Natural killer cell treated with Interleukin-12 subunit alpha and Interleukin-12 subunit beta and Interleukin-15 and Interleukin-18, amount 100 ng/mL, for 72 hours (primary cell): Measurements from ENCODE around the gene LDLRAD4. TPM values are rescaled to one million over a fixed set of nuclear protein-coding genes. Genes with fewer than 3 reads are reported as not detected.
"Not testable (repeated sequence)": the region's sequence is repeated elsewhere in the genome, so short reads cannot be mapped to it uniquely, and the experiment has no call there.

Experiments
- ATAC-seq, 2 donors: fragments of 150-1000 bp; cut with Tn5 transposase in 1 of 2; sonication (Bioruptor Pico), chemical (Tn5 transposase) in 1 of 2; 2 replicates each; pipeline ENCODE4 v1.10.0; 2021
- DNase-seq: peaks from one replicate; pipeline ENCODE4 v3.0.0; 2022; ENCODE audit warnings: low spot score
- H3K27ac Mint-ChIP-seq, 2 donors: 1 replicate in 1 of 2; 2 replicates in 1 of 2; pipeline ENCODE4 v1.8.0; 2022; ENCODE audit warnings: mixed read lengths in 2 of 2, mild to moderate bottlenecking in 1 of 2, moderate library complexity in 1 of 2
- H3K27me3 Mint-ChIP-seq, 2 donors: 1 replicate in 1 of 2; 2 replicates in 1 of 2; pipeline ENCODE4 v1.8.0; 2022; ENCODE audit warnings: mixed read lengths in 2 of 2
- H3K36me3 Mint-ChIP-seq: one replicate; pipeline ENCODE4 v1.8.0; 2022; ENCODE audit warnings: mixed read lengths
- H3K4me1 Mint-ChIP-seq, 2 donors: 1 replicate in 1 of 2; 2 replicates in 1 of 2; pipeline ENCODE4 v1.8.0; 2022; ENCODE audit warnings: low read depth in 2 of 2, mixed read lengths in 2 of 2, mild to moderate bottlenecking in 1 of 2
- H3K4me3 Mint-ChIP-seq: one replicate; pipeline ENCODE4 v1.8.0; 2022; ENCODE audit warnings: mixed read lengths
- H3K9me3 Mint-ChIP-seq: 2 replicates; pipeline ENCODE4 v1.8.0; 2022; ENCODE audit warnings: mixed read lengths
- total RNA-seq, 2 donors: library from RNA; stranded (reverse); gene quantifications; one replicate each; pipeline ENCODE4 v1.2.3, GENCODE V29; 2022

The LDLRAD4 gene
- total RNA-seq, 2 donors from 2014 or later: 16.3 to 19.5 TPM

- peaks cover 12% of the 10 kb centered on the region for H3K9me3 Mint-ChIP-seq
- peak overlapping the region in 1 of 2 donors; percentile 8 for H3K27ac Mint-ChIP-seq
- no peaks in the 10 kb centered on the region for H3K27me3 Mint-ChIP-seq
- peaks cover 25% of the 10 kb centered on the region for H3K36me3 Mint-ChIP-seq
- DNase-seq: no peak
- peaks cover 41 to 42% of the 10 kb centered on the region in 2 donors for H3K4me1 Mint-ChIP-seq
- H3K4me3 Mint-ChIP-seq: no peak overlapping the region
- no peak for ATAC-seq
Observed at GRCh38 chr18:13592246-13592645, 373.7 kb downstream of the LDLRAD4 start.

DNA sequence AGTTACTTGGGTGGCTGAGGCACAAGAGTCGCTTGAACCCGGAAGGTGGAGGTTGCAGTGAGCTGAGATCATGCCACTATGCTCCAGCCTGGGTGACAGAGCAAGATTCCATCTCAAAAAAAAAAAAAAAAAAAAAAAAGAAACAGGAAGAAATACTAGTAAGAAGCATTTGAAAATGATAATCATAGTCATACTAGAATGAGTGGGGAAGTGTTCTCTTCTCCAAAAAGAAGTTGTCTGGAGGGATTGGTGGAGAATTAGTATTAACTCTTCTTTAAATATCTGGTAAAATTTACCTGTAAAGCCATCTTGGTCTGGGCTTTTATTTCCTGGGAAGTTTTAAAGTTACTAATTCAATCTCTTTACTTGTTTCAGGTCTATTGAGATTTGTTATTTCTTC lies 376.0 kb downstream of the LDLRAD4 start:
- Mint-ChIP-seq H3K4me3 (no peak overlapping the region), H3K4me1 (peaks cover 24 to 39% of the 10 kb centered on the region in 2 donors), H3K27me3 (no peaks in the 10 kb centered on the region), H3K9me3 (peaks cover 20% of the 10 kb centered on the region), H3K27ac (no peak overlapping the region), H3K36me3 (peaks cover 40% of the 10 kb centered on the region)
- ATAC-seq: no peak
- DNase-seq: no peak

- Mint-ChIP-seq H3K4me1 (peaks cover 14 to 23% of the 10 kb centered on the region in 2 donors), H3K36me3 (peaks cover 40% of the 10 kb centered on the region), H3K4me3 (no peak overlapping the region), H3K27me3 (no peaks in the 10 kb centered on the region), H3K27ac (no peak overlapping the region), H3K9me3 (peaks cover 20% of the 10 kb centered on the region)
- no peak for ATAC-seq
- no peak for DNase-seq
Observed at GRCh38 chr18:13597068-13597467, 378.5 kb downstream of the LDLRAD4 start.

- Mint-ChIP-seq H3K9me3 (peaks cover 20% of the 10 kb centered on the region), H3K4me1 (peaks cover 11 to 16% of the 10 kb centered on the region in 2 donors), H3K27me3 (no peaks in the 10 kb centered on the region), H3K36me3 (peaks cover 40% of the 10 kb centered on the region), H3K27ac (peak overlapping the region in 1 of 2 donors; percentile 45), H3K4me3 (no peak overlapping the region)
- DNase-seq (no peak), ATAC-seq (no peak)
Observed at GRCh38 chr18:13598591-13598990, 380.0 kb downstream of the LDLRAD4 start.

DNA sequence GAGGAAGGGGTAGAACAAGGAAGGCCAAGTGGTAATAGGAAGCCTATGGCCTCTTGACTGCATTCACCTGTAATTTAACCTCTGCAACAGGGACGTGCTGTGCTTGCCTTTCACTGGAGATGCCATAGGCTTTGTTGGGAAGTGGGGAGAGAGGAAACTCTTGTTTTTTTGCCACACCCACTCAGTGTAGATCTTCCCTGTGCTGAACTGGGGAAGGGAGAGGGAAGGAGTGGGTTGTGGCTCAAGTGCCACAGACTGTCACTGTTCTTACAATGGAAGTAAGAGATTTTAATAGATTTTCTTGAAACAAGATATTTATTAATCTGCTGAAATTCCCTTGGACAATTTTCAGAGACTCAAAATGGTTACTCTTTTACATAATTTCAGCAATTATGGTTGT lies 380.5 kb downstream of the LDLRAD4 start:
- Mint-ChIP-seq H3K27ac (peak overlapping the region in 1 of 2 donors; percentile 45), H3K4me1 (peaks cover 8 to 13% of the 10 kb centered on the region in 2 donors), H3K9me3 (peaks cover 20% of the 10 kb centered on the region), H3K4me3 (no peak overlapping the region), H3K27me3 (no peaks in the 10 kb centered on the region), H3K36me3 (peaks cover 40% of the 10 kb centered on the region)
- ATAC-seq (no peak), DNase-seq (no peak)

DNA sequence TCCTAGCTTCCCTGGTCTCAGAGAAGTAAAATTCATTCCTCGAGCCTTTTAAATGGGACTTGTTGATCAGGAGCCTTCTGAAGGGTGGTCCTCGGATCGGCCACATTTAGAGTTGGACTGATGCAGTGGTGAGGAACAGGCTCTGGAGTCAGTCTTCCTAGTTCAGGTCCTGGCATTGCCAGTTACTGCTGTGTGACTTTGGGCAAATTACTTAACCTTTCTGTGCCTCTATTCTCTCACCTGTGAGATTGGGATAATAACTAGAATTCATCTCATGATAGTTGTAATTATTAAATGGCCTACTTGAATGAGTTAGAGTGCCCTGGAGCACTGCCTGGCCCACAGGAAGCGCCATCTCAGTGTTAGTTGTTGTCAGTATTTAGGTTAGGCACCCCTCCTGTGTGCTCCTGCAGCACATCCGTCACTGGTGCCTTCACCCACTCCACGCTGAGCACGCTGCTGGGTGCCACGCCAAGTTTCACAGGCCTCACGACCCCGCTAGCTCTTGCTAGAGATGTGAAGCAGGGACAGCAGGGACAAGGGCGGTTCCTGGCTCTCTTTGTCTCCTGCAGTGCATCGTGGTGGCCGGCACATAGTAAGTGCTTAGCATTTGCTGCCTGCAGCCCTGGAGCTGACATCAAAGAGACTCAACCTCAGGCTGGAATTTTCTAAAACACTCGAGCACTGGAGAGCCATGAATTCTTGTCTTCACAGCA lies 384.9 kb downstream of the LDLRAD4 start:
- Mint-ChIP-seq H3K4me1 (peaks cover 17% of the 10 kb centered on the region in 2 donors), H3K27ac (no peak overlapping the region), H3K27me3 (no peaks in the 10 kb centered on the region), H3K36me3 (peaks cover 3% of the 10 kb centered on the region), H3K4me3 (no peak overlapping the region), H3K9me3 (no peaks in the 10 kb centered on the region)
- ATAC-seq (no peak), DNase-seq (no peak)

GRCh38 chr18:13604786-13605185 lies 386.2 kb downstream of the LDLRAD4 start:
- no peaks in the 10 kb centered on the region for H3K27me3 Mint-ChIP-seq
- no peaks in the 10 kb centered on the region for H3K9me3 Mint-ChIP-seq
- peak overlapping the region in 1 of 2 donors; percentile 47 for H3K27ac Mint-ChIP-seq
- ATAC-seq (no peak), DNase-seq (no peak)
- H3K4me3 Mint-ChIP-seq: no peak overlapping the region
- H3K36me3 Mint-ChIP-seq: no peaks in the 10 kb centered on the region
- peaks cover 23 to 29% of the 10 kb centered on the region in 2 donors for H3K4me1 Mint-ChIP-seq

DNA sequence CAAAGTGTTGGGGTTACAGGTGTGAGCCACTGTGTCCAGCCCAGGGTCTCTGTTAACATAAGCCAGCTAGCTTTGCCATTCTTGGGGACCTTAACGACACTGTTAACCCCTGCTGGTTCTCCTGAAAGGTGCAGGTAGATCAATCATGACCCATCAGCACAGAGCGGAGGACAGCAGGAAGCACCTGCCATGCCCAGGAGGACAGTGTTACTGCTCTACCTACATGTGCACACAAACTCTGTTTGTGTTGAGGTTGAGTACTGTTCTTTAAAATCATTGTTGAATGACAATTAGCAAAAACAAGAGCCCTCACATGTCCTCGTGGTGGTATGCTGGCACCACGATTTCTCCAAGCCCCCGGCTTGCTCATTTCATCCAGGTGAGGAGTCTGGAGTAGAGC lies 386.9 kb downstream of the LDLRAD4 start:
- DNase-seq (no peak), ATAC-seq (no peak)
- Mint-ChIP-seq H3K36me3 (no peaks in the 10 kb centered on the region), H3K4me1 (peaks cover 23 to 29% of the 10 kb centered on the region in 2 donors), H3K4me3 (no peak overlapping the region), H3K9me3 (no peaks in the 10 kb centered on the region), H3K27ac (no peak overlapping the region), H3K27me3 (no peaks in the 10 kb centered on the region)

GRCh38 chr18:13605901-13606300 lies 387.3 kb downstream of the LDLRAD4 start:
- H3K4me1 Mint-ChIP-seq: peaks cover 23 to 31% of the 10 kb centered on the region in 2 donors
- DNase-seq (no peak), ATAC-seq (no peak)
- H3K27me3 Mint-ChIP-seq: no peaks in the 10 kb centered on the region
- no peak overlapping the region for H3K4me3 Mint-ChIP-seq
- H3K9me3 Mint-ChIP-seq: no peaks in the 10 kb centered on the region
- H3K27ac Mint-ChIP-seq: no peak overlapping the region
- H3K36me3 Mint-ChIP-seq: no peaks in the 10 kb centered on the region

DNA sequence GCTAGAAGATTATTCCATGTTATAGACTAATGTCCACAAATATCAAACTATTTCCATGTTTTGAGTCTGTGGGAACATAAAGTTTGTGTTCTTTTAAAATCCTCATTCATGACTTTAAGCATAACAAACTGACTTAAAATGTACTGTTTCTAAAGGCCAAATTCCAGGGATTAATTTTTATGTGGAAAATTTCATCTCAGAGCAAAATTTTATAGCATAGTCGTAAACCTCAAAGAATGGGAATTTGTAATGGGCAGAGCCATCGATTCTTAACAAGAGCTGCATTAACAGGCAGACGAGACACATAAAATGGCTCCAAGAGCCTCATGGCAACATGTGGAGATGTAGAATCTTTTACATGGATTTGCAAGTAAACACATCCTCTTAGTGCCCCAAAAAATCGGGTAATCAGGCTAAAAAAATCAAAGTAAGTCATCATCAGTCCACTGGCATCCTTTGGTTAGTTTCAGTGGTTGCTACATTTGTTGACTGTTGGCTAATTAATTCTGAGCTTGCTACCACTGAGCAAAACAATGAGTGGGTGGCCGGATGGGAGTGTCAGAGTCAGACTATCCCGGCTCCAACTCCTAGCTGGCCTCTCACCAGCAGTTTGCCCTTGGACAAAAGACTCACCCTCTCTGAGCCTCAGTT lies 388.2 kb downstream of the LDLRAD4 start:
- peaks cover 27 to 33% of the 10 kb centered on the region in 2 donors for H3K4me1 Mint-ChIP-seq

GRCh38 chr18:13608024-13608562 lies 389.5 kb downstream of the LDLRAD4 start:
- not testable (repeated sequence) for H3K9me3 Mint-ChIP-seq, H3K36me3 Mint-ChIP-seq, H3K27me3 Mint-ChIP-seq, DNase-seq
- H3K4me3 Mint-ChIP-seq: peak overlapping the region; percentile 80
- peaks cover 41 to 47% of the 10 kb centered on the region in 2 donors for H3K4me1 Mint-ChIP-seq
- H3K27ac Mint-ChIP-seq: peak overlapping the region; percentile 54 to 81
- ATAC-seq: peak in 1 of 2 donors; percentile 32

More for the DNA sequence above, 388.2 kb downstream of the LDLRAD4 start:
- Mint-ChIP-seq H3K4me3 (no peak overlapping the region), H3K27ac (no peak overlapping the region), H3K36me3 (no peaks in the 10 kb centered on the region), H3K9me3 (no peaks in the 10 kb centered on the region), H3K27me3 (peaks cover 0 to 3% of the 10 kb centered on the region in 2 donors)
- ATAC-seq (no peak), DNase-seq (no peak)

DNA sequence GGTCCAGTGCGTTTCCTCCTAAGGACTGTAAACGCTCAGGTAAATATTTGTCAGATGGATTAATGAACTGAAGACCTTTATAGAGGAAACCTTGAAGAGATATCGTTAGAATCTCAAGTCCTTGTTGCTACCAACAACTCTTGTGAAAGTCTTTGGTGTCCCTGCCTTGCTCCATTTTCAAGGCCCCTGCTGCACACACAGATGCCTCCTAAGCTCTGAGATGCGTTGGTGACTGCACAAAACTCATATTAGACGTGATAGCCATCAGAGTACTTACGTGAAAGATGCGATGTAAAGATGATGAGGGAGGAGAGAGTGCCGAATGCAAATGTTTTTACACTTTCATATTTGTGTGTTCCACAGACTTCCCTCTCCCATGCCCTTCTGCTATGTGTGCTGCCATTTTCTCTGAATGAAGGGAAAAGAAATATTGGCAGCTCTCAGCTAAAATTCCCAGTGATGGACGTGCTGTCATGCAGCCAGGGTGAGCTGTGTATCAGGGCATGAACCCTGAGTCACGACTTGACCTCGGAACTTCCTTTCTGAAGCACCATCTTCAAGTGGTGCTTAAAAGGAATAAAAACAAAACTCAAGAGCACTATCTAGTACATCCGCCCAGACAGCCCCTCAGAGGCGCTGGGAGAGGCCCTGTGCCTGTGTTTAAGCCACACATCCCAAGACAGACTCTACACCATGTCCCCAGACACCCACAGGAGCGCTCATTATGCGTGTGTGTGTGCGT lies 390.4 kb downstream of the LDLRAD4 start:
- DNase-seq (no peak), ATAC-seq (peak; percentile 58 to 70)
- Mint-ChIP-seq H3K27me3 (peaks cover 0 to 3% of the 10 kb centered on the region in 2 donors), H3K4me1 (peaks cover 49 to 56% of the 10 kb centered on the region in 2 donors), H3K9me3 (no peaks in the 10 kb centered on the region), H3K27ac (peak overlapping the region; percentile 54 to 81), H3K36me3 (no peaks in the 10 kb centered on the region), H3K4me3 (peak overlapping the region; percentile 80)

GRCh38 chr18:13610555-13611141 lies 392.1 kb downstream of the LDLRAD4 start:
- Mint-ChIP-seq H3K27ac (peak overlapping the region; percentile 84 to 97), H3K36me3 (no peaks in the 10 kb centered on the region), H3K9me3 (no peaks in the 10 kb centered on the region), H3K4me1 (peaks cover 61 to 73% of the 10 kb centered on the region in 2 donors), H3K4me3 (peak overlapping the region; percentile 88), H3K27me3 (peaks cover 0 to 3% of the 10 kb centered on the region in 2 donors)
- DNase-seq: no peak
- ATAC-seq: no peak
